HEK293 (cell line): ENCODE measurements around the gene LHX5.

Experiments
- CTCF ChIP-seq: fragments of 450-650 bp; formaldehyde crosslinking; IDR thresholded peaks from 2 replicates; pipeline ENCODE4 v1.5.1; 2016; ENCODE audit warnings: missing biosample characterization, missing genetic modification characterization
- PATZ1 ChIP-seq: fragments of 450-650 bp; formaldehyde crosslinking; IDR thresholded peaks from 2 replicates; pipeline ENCODE4 v1.5.1; 2016; ENCODE audit warnings: missing biosample characterization, missing genetic modification characterization
- YY1 ChIP-seq: fragments of 450-650 bp; formaldehyde crosslinking; IDR thresholded peaks from 2 replicates; pipeline ENCODE4 v1.5.1; 2018; ENCODE audit warnings: missing biosample characterization, missing genetic modification characterization
- ZNF138 ChIP-seq: fragments of 450-650 bp; formaldehyde crosslinking; IDR thresholded peaks from 2 replicates; pipeline ENCODE4 v1.5.1; 2016; ENCODE audit warnings: missing biosample characterization, missing genetic modification characterization, borderline replicate concordance
- ZNF184 ChIP-seq: fragments of 450-650 bp; IDR thresholded peaks from 2 replicates; pipeline ENCODE4 v1.5.1; 2018; ENCODE audit warnings: missing biosample characterization, mild to moderate bottlenecking, missing genetic modification characterization
- ZNF214 ChIP-seq: fragments of 450-650 bp; formaldehyde crosslinking; IDR thresholded peaks from 2 replicates; pipeline ENCODE4 v1.5.1; 2017; ENCODE audit warnings: missing biosample characterization, mild to moderate bottlenecking, missing genetic modification characterization, borderline replicate concordance
- ZNF23 ChIP-seq: fragments of 450-650 bp; formaldehyde crosslinking; IDR thresholded peaks from 2 replicates; pipeline ENCODE4 v1.5.1; 2016; ENCODE audit warnings: missing biosample characterization, missing genetic modification characterization, borderline replicate concordance
- ZNF560 ChIP-seq: fragments of 450-650 bp; formaldehyde crosslinking; IDR thresholded peaks from 2 replicates; pipeline ENCODE4 v1.5.1; 2017; ENCODE audit warnings: missing biosample characterization, missing genetic modification characterization, borderline replicate concordance
- ZNF571 ChIP-seq: fragments of 450-650 bp; formaldehyde crosslinking; IDR thresholded peaks from 2 replicates; pipeline ENCODE4 v1.5.0; 2017; ENCODE audit warnings: missing biosample characterization, missing genetic modification characterization
- ZNF660 ChIP-seq: fragments of 450-650 bp; IDR thresholded peaks from 2 replicates; pipeline ENCODE4 v1.5.1; 2018; ENCODE audit warnings: missing biosample characterization, mild to moderate bottlenecking, missing genetic modification characterization
- ZNF670 ChIP-seq: fragments of 450-650 bp; formaldehyde crosslinking; IDR thresholded peaks from 2 replicates; pipeline ENCODE4 v1.5.1; 2016; ENCODE audit warnings: missing biosample characterization, missing genetic modification characterization, low read depth
- TF ChIP-seq, protein P1 (sequence below): fragments of 450-650 bp; formaldehyde crosslinking; IDR thresholded peaks from 2 replicates; pipeline ENCODE4 v1.5.1; 2016; ENCODE audit warnings: missing biosample characterization, missing genetic modification characterization, low read depth
- TF ChIP-seq, protein P2 (sequence below): fragments of 450-650 bp; formaldehyde crosslinking; IDR thresholded peaks from 2 replicates; pipeline ENCODE4 v1.5.1; 2016; ENCODE audit warnings: missing biosample characterization, missing genetic modification characterization, borderline replicate concordance
- TF ChIP-seq, protein P3 (sequence below): fragments of 450-650 bp; formaldehyde crosslinking; IDR thresholded peaks from 2 replicates; pipeline ENCODE4 v1.5.1; 2016; ENCODE audit warnings: missing biosample characterization, missing genetic modification characterization

DNA sequence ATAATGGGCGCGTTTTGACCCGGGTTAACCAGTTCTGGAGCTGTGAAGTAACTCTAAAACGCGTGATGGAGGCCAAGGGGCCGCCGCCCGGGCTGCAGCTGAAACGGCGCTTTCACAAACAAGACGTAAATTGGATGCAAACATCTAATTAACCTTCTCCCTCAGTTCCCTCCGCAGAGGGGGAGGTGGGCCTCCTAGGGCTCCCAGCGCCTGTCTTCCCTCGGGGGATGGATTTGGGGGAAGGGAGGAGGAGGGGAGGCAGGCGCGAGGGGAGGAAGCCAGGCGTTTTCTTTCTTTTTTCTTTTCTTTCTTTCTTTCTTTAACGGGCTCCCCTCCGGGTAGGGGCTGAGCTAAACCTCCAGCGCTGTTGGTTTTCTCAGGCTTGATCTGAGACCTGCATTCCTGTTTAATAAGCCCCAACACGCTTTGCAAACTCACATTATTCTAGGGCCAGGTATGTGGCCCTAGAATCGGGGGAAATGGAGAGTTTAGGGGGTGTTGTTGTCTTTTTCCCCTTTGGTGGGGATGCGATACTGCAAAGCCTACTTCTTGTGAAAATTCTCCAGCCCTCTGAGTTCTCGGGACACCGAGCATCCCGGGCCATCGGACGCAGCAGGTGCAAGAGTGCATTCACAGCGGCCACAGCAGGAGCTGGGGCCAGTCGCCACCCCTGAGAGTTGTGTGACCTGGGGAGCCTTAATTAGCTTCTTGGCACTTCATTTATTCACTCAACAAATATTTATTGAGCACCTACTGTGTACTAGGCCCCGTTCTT, 43.6 kb upstream of the LHX5 start:
- TF ChIP-seq ZNF670 (tag by site-specific recombination) (no peak), ZNF138 (tag by site-specific recombination) (no peak), ZNF660 (tag by site-specific recombination) (no peak), ZNF560 (tag by site-specific recombination) (no peak), ZNF184 (no peak), ZNF214 (tag by site-specific recombination) (no peak), CTCF (tag by site-specific recombination) (no peak), ZNF571 (no peak), PATZ1 (no peak), YY1 (no peak), ZNF23 (no peak)
- TF ChIP-seq, protein P1, sequence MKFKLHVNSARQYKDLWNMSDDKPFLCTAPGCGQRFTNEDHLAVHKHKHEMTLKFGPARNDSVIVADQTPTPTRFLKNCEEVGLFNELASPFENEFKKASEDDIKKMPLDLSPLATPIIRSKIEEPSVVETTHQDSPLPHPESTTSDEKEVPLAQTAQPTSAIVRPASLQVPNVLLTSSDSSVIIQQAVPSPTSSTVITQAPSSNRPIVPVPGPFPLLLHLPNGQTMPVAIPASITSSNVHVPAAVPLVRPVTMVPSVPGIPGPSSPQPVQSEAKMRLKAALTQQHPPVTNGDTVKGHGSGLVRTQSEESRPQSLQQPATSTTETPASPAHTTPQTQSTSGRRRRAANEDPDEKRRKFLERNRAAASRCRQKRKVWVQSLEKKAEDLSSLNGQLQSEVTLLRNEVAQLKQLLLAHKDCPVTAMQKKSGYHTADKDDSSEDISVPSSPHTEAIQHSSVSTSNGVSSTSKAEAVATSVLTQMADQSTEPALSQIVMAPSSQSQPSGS, result no peak
- TF ChIP-seq, protein P2, sequence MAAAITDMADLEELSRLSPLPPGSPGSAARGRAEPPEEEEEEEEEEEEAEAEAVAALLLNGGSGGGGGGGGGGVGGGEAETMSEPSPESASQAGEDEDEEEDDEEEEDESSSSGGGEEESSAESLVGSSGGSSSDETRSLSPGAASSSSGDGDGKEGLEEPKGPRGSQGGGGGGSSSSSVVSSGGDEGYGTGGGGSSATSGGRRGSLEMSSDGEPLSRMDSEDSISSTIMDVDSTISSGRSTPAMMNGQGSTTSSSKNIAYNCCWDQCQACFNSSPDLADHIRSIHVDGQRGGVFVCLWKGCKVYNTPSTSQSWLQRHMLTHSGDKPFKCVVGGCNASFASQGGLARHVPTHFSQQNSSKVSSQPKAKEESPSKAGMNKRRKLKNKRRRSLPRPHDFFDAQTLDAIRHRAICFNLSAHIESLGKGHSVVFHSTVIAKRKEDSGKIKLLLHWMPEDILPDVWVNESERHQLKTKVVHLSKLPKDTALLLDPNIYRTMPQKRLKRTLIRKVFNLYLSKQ, result no peak
- TF ChIP-seq, protein P3, sequence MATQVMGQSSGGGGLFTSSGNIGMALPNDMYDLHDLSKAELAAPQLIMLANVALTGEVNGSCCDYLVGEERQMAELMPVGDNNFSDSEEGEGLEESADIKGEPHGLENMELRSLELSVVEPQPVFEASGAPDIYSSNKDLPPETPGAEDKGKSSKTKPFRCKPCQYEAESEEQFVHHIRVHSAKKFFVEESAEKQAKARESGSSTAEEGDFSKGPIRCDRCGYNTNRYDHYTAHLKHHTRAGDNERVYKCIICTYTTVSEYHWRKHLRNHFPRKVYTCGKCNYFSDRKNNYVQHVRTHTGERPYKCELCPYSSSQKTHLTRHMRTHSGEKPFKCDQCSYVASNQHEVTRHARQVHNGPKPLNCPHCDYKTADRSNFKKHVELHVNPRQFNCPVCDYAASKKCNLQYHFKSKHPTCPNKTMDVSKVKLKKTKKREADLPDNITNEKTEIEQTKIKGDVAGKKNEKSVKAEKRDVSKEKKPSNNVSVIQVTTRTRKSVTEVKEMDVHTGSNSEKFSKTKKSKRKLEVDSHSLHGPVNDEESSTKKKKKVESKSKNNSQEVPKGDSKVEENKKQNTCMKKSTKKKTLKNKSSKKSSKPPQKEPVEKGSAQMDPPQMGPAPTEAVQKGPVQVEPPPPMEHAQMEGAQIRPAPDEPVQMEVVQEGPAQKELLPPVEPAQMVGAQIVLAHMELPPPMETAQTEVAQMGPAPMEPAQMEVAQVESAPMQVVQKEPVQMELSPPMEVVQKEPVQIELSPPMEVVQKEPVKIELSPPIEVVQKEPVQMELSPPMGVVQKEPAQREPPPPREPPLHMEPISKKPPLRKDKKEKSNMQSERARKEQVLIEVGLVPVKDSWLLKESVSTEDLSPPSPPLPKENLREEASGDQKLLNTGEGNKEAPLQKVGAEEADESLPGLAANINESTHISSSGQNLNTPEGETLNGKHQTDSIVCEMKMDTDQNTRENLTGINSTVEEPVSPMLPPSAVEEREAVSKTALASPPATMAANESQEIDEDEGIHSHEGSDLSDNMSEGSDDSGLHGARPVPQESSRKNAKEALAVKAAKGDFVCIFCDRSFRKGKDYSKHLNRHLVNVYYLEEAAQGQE (tag by site-specific recombination), result no peak
